ENCODE data around the gene PYGM.

Gene PYGM

DNA sequence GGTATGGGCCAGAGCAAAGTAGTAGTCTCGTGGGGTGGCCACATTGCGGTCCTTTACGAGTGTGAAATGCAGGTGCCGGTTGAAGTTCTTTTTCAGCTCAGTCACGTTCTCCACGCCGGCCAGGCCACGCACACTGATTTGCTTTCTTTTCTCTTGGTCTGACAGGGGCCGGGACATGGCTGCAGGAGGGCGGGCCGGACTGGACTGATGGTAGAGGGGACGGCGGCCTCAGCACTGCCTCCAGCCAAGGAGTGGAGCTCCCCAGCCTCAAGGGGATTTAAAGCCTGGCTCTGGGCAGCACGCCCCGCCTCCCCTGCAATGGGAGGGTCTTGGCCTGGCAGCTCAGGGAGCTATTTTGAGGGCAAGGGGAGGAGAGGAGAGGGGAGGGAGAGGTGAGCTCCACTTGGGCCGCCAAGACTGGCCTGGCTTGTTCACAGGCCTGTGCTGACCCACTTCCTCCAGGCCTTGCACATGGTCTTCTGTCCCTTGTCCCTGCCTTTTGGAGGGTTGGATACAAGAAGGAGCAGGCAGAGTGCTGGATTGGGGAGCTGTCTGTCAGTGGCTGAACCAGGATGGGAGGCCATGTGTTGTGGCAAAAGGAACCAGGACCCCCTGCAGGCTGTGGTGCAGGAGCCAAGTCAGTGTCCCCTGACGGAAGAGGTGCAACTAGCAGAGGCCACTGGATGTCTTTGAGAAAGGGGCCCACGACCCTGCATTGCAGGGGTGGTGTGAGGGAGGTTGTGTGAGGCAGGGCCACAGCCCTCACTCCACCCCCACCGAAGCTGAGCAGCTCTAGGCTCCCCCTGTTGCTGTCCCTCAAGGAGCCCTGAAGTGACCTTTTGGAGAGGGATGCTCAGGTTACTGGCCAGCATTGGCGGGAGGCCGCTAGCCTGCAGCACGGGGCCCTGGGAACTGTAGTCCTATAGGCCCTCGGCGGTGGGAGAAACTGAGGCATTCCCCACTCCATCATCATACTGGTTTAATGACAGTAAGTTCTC, at the start of gene PYGM:
Gene PYGM (minus strand): TSS at position 253 of the 998 bp plus-strand sequence. CDS start 76 bp downstream, at position 177.
- DNase-seq (ENCODE audit: low read depth in 1 of 2, low spot score in 1 of 2): no peak

DNA sequence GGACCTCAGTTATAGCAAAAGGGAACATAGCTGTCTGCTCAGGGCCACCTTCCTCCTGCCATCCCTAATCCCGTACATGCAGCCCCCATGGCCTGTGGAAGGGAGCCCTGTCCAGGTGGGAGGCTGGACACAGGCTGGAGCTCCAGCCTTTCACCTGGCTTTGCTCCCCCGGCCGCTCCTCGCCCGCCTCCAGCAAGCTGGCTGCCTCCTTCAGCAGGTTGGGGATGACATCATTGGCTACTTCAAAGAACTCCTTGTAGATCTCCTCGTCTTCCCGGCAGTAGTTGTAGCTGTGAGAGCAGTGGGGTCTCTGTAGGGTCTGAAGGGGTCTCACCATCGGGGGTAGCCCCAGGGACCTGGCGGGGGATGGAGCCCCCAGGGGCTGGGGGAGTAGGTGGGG, 45.7 kb upstream of the PYGM start:
- no peak for DNase-seq (ENCODE audit: low read depth in 1 of 2, low spot score in 1 of 2)

- no peak for DNase-seq (ENCODE audit: low read depth in 1 of 2, low spot score in 1 of 2)
These were observed 44.8 kb upstream of the PYGM start for GRCh38 chr11:64804346-64805210.

GRCh38 chr11:64803846-64804345, 44.1 kb upstream of the PYGM start:
- DNase-seq (ENCODE audit: low read depth in 1 of 2, low spot score in 1 of 2): no peak

GRCh38 chr11:64803158-64803845, 43.5 kb upstream of the PYGM start, which contains the start of gene MAP4K2:
Gene MAP4K2, minus strand, starts transcription at chr11:64803214. Its CDS starts 65 bp downstream, at chr11:64803149.
- DNase-seq (ENCODE audit: low read depth in 1 of 2, low spot score in 1 of 2): peak; percentile 62 to 84

- DNase-seq (ENCODE audit: low read depth in 1 of 2, low spot score in 1 of 2): peak; percentile 25
These were observed 42.8 kb upstream of the PYGM start for GRCh38 chr11:64802370-64803157.

DNA sequence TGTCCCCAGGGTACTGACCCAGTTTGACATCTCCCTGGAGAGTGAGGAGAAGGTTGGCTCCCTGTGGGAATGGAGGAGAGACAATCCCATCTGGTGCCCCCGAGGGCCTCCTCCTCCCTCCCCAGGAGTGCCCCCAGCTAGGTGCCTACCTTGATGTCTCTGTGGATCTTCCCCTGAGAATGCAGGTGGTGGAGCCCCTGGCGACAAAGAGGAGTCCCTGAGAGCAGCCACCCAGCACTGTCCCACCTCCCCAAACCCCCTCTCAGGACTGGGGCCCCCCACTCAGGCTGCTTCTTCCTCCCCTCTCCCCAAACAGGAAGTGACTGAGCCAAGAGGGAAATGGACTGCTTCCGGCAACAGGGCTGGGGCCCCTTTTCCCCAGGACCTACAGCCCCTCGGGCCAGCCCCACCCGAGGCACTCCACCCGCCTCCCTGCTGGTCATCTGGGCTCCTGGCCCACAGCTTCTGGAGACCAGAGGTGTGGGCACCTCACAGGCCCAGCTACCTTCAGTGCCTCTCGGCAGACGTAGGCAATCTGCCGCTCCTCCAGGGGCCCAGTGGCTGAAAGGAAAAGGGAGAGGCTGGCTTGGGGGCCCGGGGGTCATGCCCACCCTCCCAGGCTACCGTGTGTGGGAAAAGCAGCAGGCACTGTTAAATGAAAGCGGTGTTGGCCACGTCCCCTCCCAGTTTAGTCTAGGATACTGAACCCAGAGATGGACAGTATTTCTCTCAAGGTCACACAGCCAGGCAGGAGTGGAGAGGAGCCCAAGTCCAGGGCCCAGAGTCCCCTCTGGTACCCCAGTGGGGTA, 42.0 kb upstream of the PYGM start:
- no peak for DNase-seq (ENCODE audit: low read depth in 1 of 2, low spot score in 1 of 2)

DNA sequence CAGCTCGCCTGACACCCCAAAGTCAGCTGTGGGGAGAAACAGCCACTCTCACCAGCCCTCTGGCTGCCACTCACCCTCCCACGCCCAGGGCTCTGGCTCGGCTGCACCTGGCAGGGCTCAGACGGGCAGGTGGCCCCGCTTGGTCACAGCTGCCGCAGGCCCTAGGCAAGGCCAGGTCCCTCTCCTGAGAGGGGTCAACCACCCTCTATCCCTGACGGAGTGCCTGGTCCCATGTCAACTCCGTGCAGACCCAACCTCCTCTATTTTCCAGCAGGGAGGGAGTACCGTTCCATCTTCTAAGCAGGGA, 41.3 kb upstream of the PYGM start:
- no peak for DNase-seq (ENCODE audit: low read depth in 1 of 2, low spot score in 1 of 2)

- DNase-seq (ENCODE audit: low read depth in 1 of 2, low spot score in 1 of 2): no peak
These were observed 40.8 kb upstream of the PYGM start for GRCh38 chr11:64800303-64801157.

DNA sequence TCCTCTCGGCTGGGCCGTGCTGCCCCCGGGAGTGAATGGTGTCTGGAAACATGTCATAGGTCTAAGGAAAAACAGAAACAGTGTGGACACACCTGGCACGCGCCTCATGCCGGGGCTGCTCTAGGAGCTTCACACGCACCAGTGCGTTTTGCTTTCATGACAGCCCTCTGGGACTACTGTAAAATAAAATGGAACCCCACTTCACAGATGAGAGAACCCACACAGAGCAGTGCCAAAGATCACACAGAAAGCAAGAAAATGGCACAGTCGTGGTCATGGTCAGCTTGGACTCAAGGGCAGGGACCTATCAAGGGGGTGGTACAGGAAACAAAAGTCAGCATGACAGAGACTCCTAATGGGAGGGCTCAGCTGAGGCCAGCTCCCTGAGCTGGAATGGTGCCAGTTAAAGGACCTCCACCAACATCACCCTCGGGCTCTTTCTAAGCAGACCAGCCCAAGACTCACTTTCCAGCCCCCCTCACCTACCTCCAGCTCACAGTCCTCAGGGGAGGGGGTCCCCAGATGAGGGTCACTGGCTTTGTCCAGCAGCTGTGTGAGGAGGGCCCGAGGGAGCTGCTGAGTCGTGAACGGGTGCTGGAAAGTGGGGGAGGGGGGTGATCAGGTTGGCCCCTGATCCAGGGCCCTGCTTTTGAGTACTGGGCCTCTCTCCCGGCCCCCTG, 40.0 kb upstream of the PYGM start:
- DNase-seq (ENCODE audit: low read depth in 1 of 2, low spot score in 1 of 2): no peak

GRCh38 chr11:64799256-64799622, 39.5 kb upstream of the PYGM start:
- DNase-seq (ENCODE audit: low read depth in 1 of 2, low spot score in 1 of 2): no peak

GRCh38 chr11:64796757-64797541, 37.2 kb upstream of the PYGM start:
- no peak for DNase-seq (ENCODE audit: low read depth in 1 of 2, low spot score in 1 of 2)

DNA sequence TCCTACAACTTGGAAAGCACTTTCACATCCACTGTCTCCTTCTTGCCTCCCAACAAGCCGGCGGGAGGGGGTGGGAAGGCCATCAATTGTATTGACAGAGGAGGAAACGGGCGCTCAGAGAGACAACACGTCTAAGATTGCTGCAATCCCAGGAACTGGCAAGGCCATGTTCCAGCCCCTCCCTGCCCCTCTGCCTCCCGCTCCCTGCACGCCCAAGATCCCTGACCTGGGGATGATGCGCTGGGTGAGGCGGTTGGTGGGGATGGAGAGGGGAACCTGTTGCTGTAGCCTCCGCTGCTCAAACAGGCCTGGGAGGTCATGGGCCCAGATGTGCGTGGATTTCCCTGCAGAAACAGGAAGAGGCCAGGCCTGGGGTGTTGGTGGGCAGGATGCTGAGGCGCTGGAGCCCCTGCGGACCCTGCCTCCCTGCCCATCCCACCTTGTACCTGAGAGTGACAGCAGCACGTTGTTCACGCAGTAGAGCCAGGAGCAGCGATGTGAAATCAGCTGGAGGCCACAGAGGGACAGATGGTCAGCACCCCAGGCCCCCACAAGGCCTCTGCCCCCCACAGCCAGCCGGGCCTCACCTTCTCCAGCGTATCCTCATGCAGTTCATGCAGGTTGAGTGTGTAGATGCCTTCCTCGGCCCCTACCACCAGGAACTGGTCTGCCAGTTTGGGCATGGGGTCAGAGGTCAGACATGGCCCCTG, 36.4 kb upstream of the PYGM start:
- no peak for DNase-seq (ENCODE audit: low read depth in 1 of 2, low spot score in 1 of 2)

DNA sequence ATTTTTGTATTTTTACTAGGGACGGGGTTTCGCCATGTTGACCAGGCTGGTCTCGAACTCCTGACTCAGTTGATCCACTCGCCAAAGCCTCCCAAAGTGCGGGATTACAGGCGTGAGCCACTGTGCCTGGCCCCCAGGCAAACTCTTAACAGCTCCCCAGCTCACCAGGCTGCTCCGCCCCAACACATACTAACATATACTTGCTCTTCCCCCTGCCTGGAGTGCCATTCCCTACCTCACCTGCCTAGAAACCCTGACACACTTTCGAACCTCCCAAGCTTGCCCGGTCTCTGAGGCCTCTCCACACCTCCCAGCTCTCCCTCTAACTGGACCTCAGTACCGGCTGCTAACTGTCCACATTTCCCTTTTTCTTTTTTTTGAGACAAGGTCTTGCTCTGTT, 34.8 kb upstream of the PYGM start:
- no peak for DNase-seq (ENCODE audit: low read depth in 1 of 2, low spot score in 1 of 2)

- DNase-seq (ENCODE audit: low read depth in 1 of 2, low spot score in 1 of 2): no peak
These were observed 33.7 kb upstream of the PYGM start for GRCh38 chr11:64793271-64794160.

DNA sequence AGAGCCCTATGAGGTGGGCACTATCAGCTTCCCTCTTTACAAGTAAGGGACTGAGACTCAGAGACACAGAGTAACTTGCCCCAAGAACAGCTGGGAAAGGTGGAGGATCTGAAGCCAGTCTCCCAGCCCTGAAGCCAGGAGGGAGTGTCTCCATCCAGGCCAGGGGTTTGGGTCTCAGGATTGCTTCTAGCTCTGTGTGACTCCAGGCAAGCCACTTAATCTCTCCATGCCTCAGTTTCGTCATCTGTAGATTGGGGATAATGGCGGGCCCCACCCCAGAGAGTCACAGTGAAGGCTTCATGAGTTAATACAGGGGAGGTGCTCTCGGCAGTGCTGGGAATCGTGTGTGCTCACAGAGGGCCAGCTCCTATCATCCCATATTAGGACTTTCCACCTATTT, 32.7 kb upstream of the PYGM start:
- DNase-seq (ENCODE audit: low read depth in 1 of 2, low spot score in 1 of 2): no peak
